Activated naive CD8-positive, alpha-beta T cell (primary cell): ENCODE results near the gene PRRG1.
"Not testable (repeated sequence)": the region's sequence is repeated elsewhere in the genome, so short reads cannot be mapped to it uniquely, and the experiment has no call there.

Source experiments
- H3K27ac Mint-ChIP-seq: one replicate; pipeline ENCODE4 v1.8.0; 2021; ENCODE audit warnings: mixed read lengths
- H3K27me3 Mint-ChIP-seq: one replicate; pipeline ENCODE4 v1.8.0; 2021; ENCODE audit warnings: mixed read lengths
- H3K36me3 Mint-ChIP-seq: one replicate; pipeline ENCODE4 v1.8.0; 2021; ENCODE audit warnings: mixed read lengths
- H3K4me1 Mint-ChIP-seq: one replicate; pipeline ENCODE4 v1.8.0; 2021; ENCODE audit warnings: low read depth, mixed read lengths
- H3K4me3 Mint-ChIP-seq: one replicate; pipeline ENCODE4 v1.8.0; 2021; ENCODE audit warnings: mild to moderate bottlenecking, mixed read lengths
- H3K9me3 Mint-ChIP-seq: one replicate; pipeline ENCODE4 v1.8.0; 2021; ENCODE audit warnings: low read depth, mixed read lengths

Gene PRRG1

GRCh38 chrX:37472836-37473235 lies 123.7 kb downstream of the PRRG1 start:
- no peak overlapping the region for H3K4me3 Mint-ChIP-seq
- H3K27ac Mint-ChIP-seq: no peak overlapping the region
- no peaks in the 10 kb centered on the region for H3K4me1 Mint-ChIP-seq
- H3K36me3 Mint-ChIP-seq: no peaks in the 10 kb centered on the region
- H3K9me3 Mint-ChIP-seq: no peaks in the 10 kb centered on the region
- no peaks in the 10 kb centered on the region for H3K27me3 Mint-ChIP-seq

DNA sequence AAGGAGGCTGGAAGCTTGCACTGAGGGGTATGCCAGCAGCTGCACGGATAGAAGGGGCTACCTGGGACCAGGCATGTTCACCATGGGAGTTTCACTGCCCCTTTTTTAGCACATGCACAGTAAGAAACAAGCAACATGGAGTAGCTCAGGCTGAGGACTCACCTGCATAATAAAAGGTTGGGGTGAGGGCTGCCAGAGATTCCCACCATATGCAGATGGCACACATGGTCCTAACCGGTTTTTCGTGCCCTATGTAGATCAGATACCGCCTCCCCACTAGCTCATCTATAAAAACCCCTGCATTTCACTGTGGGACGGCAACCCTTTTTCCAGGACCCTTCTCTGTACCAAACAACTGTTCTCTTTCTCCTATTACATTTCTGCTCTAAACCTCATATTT lies 125.3 kb downstream of the PRRG1 start:
- no peak overlapping the region for H3K27ac Mint-ChIP-seq
- H3K36me3 Mint-ChIP-seq: no peaks in the 10 kb centered on the region
- H3K9me3 Mint-ChIP-seq: no peaks in the 10 kb centered on the region
- no peaks in the 10 kb centered on the region for H3K27me3 Mint-ChIP-seq
- no peak overlapping the region for H3K4me3 Mint-ChIP-seq
- no peaks in the 10 kb centered on the region for H3K4me1 Mint-ChIP-seq

GRCh38 chrX:37476571-37477170 lies 127.5 kb downstream of the PRRG1 start:
- Mint-ChIP-seq H3K36me3 (no peaks in the 10 kb centered on the region), H3K27ac (no peak overlapping the region), H3K4me3 (no peak overlapping the region), H3K4me1 (no peaks in the 10 kb centered on the region), H3K9me3 (no peaks in the 10 kb centered on the region), H3K27me3 (no peaks in the 10 kb centered on the region)

- not testable (repeated sequence) for H3K36me3 Mint-ChIP-seq, H3K4me1 Mint-ChIP-seq, H3K27ac Mint-ChIP-seq, H3K27me3 Mint-ChIP-seq, H3K9me3 Mint-ChIP-seq, H3K4me3 Mint-ChIP-seq
These were observed 135.2 kb downstream of the PRRG1 start for GRCh38 chrX:37484335-37484734.

DNA sequence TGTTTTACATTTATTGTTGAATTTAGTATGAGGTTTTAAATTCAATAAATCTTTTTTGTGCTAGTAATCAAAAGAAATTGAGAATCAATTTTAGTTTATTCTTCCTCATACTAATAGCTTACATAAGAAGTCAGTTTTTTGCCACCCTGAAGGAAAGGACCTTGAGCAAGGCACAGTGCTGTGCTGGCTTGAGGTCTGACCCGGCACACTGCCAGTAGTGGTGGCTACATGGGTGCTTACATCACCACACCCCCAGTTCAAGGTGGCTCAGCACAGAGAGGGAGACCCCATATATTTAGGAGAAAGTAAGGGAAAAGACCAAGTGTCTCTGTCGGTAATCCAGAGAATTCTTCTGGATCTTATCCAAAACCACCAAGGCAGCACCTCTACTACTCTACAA lies 136.3 kb downstream of the PRRG1 start:
- no peak overlapping the region for H3K4me3 Mint-ChIP-seq
- no peak overlapping the region for H3K27ac Mint-ChIP-seq
- H3K9me3 Mint-ChIP-seq: no peaks in the 10 kb centered on the region
- H3K4me1 Mint-ChIP-seq: no peaks in the 10 kb centered on the region
- H3K36me3 Mint-ChIP-seq: no peaks in the 10 kb centered on the region
- H3K27me3 Mint-ChIP-seq: no peaks in the 10 kb centered on the region

GRCh38 chrX:37487271-37487670 lies 138.1 kb downstream of the PRRG1 start:
- no peak overlapping the region for H3K4me3 Mint-ChIP-seq
- H3K27me3 Mint-ChIP-seq: no peaks in the 10 kb centered on the region
- no peaks in the 10 kb centered on the region for H3K36me3 Mint-ChIP-seq
- no peaks in the 10 kb centered on the region for H3K4me1 Mint-ChIP-seq
- H3K27ac Mint-ChIP-seq: no peak overlapping the region
- no peaks in the 10 kb centered on the region for H3K9me3 Mint-ChIP-seq

- Mint-ChIP-seq H3K27me3 (no peaks in the 10 kb centered on the region), H3K27ac (no peak overlapping the region), H3K9me3 (no peaks in the 10 kb centered on the region), H3K4me3 (no peak overlapping the region), H3K36me3 (no peaks in the 10 kb centered on the region), H3K4me1 (no peaks in the 10 kb centered on the region)
These were observed 139.2 kb downstream of the PRRG1 start for GRCh38 chrX:37488323-37488722.

GRCh38 chrX:37491686-37492085 lies 142.5 kb downstream of the PRRG1 start:
- Mint-ChIP-seq H3K27me3 (no peaks in the 10 kb centered on the region), H3K36me3 (no peaks in the 10 kb centered on the region), H3K4me1 (no peaks in the 10 kb centered on the region), H3K27ac (no peak overlapping the region), H3K4me3 (no peak overlapping the region), H3K9me3 (no peaks in the 10 kb centered on the region)

- H3K9me3 Mint-ChIP-seq, H3K27ac Mint-ChIP-seq, H3K27me3 Mint-ChIP-seq, H3K36me3 Mint-ChIP-seq, H3K4me1 Mint-ChIP-seq, H3K4me3 Mint-ChIP-seq: not testable (repeated sequence)
These were observed 146.6 kb downstream of the PRRG1 start for GRCh38 chrX:37495760-37496159.

- not testable (repeated sequence) for H3K4me1 Mint-ChIP-seq, H3K36me3 Mint-ChIP-seq, H3K27ac Mint-ChIP-seq, H3K4me3 Mint-ChIP-seq, H3K27me3 Mint-ChIP-seq, H3K9me3 Mint-ChIP-seq
These were observed 148.0 kb downstream of the PRRG1 start for GRCh38 chrX:37497126-37497525.

DNA sequence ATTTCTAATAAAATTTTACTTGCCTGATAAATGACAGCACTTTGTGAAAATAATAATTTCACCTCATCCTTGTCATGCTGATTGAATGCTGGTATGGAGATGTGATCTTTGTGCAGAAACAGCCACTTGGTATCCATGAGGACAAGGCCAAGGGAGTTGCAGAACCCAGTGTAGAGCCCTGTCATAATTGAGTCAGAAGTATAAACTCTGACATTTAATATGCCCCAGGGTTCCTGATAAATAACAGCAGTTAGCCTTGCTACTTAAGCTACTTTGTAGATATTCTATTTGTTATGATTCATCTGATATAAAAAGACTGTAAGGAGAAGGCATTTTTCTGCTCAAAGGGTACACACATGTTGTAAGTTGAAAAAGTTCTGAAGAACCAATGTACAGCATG lies 149.2 kb downstream of the PRRG1 start:
- H3K9me3 Mint-ChIP-seq, H3K36me3 Mint-ChIP-seq, H3K27me3 Mint-ChIP-seq, H3K4me1 Mint-ChIP-seq, H3K27ac Mint-ChIP-seq, H3K4me3 Mint-ChIP-seq: not testable (repeated sequence)

DNA sequence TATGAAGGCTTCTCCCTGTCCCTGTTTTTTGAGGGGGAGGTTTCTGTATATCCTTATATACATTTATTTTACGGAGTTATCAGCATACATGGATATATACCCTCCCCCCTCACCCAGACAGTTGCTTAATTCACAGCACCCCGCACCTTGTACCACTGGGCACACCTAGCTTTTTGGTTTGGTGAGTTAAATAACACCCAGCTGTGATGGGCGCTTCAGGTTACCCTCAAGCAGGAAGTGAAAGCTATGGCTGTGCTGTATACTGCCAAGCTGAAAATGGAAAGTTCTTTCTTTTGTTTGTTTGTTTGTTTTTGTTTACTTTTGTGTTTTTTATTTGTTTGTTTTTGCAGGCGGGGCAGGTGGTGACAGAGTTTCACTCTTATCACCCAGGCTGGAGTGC lies 150.5 kb downstream of the PRRG1 start:
- H3K27me3 Mint-ChIP-seq, H3K4me3 Mint-ChIP-seq, H3K36me3 Mint-ChIP-seq, H3K27ac Mint-ChIP-seq, H3K9me3 Mint-ChIP-seq, H3K4me1 Mint-ChIP-seq: not testable (repeated sequence)

DNA sequence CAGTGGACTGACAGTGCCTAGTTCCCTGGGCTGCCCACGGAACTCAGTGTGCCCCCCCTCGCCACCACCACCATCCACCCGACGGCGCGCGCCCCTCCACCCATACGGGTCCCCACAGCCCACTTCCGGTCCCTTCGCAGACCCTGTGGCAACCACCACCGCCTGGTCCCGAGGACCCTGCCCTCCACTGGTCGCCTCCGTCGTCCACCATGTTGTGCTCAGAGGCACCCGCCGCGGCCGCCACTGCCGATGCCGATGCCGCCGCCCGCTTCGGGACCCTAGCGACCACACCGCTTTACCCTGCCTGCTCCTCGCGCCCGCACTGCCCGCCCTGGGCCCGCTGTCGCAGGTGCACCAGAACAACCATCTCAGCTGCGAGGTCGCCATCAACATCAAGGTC lies 155.8 kb downstream of the PRRG1 start:
- Mint-ChIP-seq H3K4me1 (no peaks in the 10 kb centered on the region), H3K27me3 (no peaks in the 10 kb centered on the region), H3K36me3 (no peaks in the 10 kb centered on the region), H3K9me3 (no peaks in the 10 kb centered on the region), H3K27ac (no peak overlapping the region), H3K4me3 (no peak overlapping the region)
